HEK293T (cell line): Measurements from ENCODE around the gene IL1RAP.

Experiments
- CTCF ChIA-PET: fragments of 350-600 bp; formaldehyde crosslinking; extraction: SDS; loops from one replicate; lab custom pipeline; 2021; ENCODE audit warnings: antibody characterized with exemption, inconsistent platforms; lab: Yijun Ruan, JAX
- POLR2A ChIA-PET: fragments of 350-600 bp; formaldehyde crosslinking; extraction: SDS; loops from one replicate; lab custom pipeline; 2020; ENCODE audit warnings: antibody characterized with exemption, inconsistent platforms; lab: Yijun Ruan, JAX
- DNase-seq: peaks from one replicate; pipeline ENCODE4 v3.0.0; 2012; ENCODE audit warnings: mixed read lengths; ENCODE audit errors: extremely low spot score
- ARNT ChIP-seq: fragments of 450-650 bp; IDR thresholded peaks from 2 replicates; pipeline ENCODE4 v1.6.1; 2017; ENCODE audit warnings: mild to moderate bottlenecking
- BHLHE40 ChIP-seq: fragments of 450-650 bp; IDR thresholded peaks from 2 replicates; pipeline ENCODE4 v1.6.1; 2016; ENCODE audit warnings: mild to moderate bottlenecking, moderate library complexity, borderline replicate concordance
- CTBP1 ChIP-seq: fragments of 450-650 bp; IDR thresholded peaks from 2 replicates; pipeline ENCODE4 v1.6.1; 2016; ENCODE audit warnings: borderline replicate concordance
- ELF4 ChIP-seq: fragments of 450-650 bp; IDR thresholded peaks from 2 replicates; pipeline ENCODE4 v1.6.1; 2017; ENCODE audit warnings: antibody characterized with exemption
- FOXA1 ChIP-seq: fragments of 450-650 bp; IDR thresholded peaks from 2 replicates; pipeline ENCODE4 v1.6.1; 2016; ENCODE audit warnings: mild to moderate bottlenecking
- FOXK2 ChIP-seq: fragments of 450-650 bp; IDR thresholded peaks from 2 replicates; pipeline ENCODE4 v1.6.1; 2016; ENCODE audit warnings: mild to moderate bottlenecking
- FOXM1 ChIP-seq: fragments of 450-650 bp; IDR thresholded peaks from 2 replicates; pipeline ENCODE4 v1.6.1; 2017; ENCODE audit warnings: mild to moderate bottlenecking, borderline replicate concordance
- HDGF ChIP-seq: fragments of 450-650 bp; IDR thresholded peaks from 2 replicates; pipeline ENCODE4 v1.6.1; 2017; ENCODE audit warnings: antibody characterized with exemption, borderline replicate concordance
- L3MBTL2 ChIP-seq: fragments of 450-650 bp; conservative IDR thresholded peaks from 2 replicates; pipeline ENCODE4 v1.6.1; 2016; ENCODE audit warnings: mild to moderate bottlenecking
- LEF1 ChIP-seq: fragments of 450-650 bp; IDR thresholded peaks from 2 replicates; pipeline ENCODE4 v1.6.1; 2017; ENCODE audit warnings: mild to moderate bottlenecking, borderline replicate concordance
- NFRKB ChIP-seq: fragments of 450-650 bp; IDR thresholded peaks from 2 replicates; pipeline ENCODE4 v1.6.1; 2016; ENCODE audit warnings: mild to moderate bottlenecking, moderate library complexity
- SP1 ChIP-seq: fragments of 450-650 bp; IDR thresholded peaks from 2 replicates; pipeline ENCODE4 v1.6.1; 2017
- SUZ12 ChIP-seq: fragments of 450-650 bp; IDR thresholded peaks from 2 replicates; pipeline ENCODE4 v1.6.1; 2016; ENCODE audit warnings: mild to moderate bottlenecking
- TARDBP ChIP-seq: fragments of 450-650 bp; IDR thresholded peaks from 2 replicates; pipeline ENCODE4 v1.6.1; 2016
- ZNF384 ChIP-seq: fragments of 450-650 bp; IDR thresholded peaks from 2 replicates; pipeline ENCODE4 v1.6.1; 2016
- TF ChIP-seq, protein P1 (sequence below): fragments of 450-650 bp; IDR thresholded peaks from 2 replicates; pipeline ENCODE4 v1.6.1; 2016

IL1RAP gene

GRCh38 chr3:190607021-190607420 is 93.1 kb downstream of the IL1RAP start:
- TF ChIP-seq L3MBTL2 (no peak), LEF1 (no peak), FOXM1 (no peak), BHLHE40 (no peak), HDGF (no peak), FOXA1 (no peak), CTBP1 (no peak), NFRKB (no peak), ZNF384 (no peak), SUZ12 (no peak), FOXK2 (no peak), TARDBP (no peak), ARNT (no peak), ELF4 (no peak), SP1 (no peak)
- TF ChIP-seq, protein P1, sequence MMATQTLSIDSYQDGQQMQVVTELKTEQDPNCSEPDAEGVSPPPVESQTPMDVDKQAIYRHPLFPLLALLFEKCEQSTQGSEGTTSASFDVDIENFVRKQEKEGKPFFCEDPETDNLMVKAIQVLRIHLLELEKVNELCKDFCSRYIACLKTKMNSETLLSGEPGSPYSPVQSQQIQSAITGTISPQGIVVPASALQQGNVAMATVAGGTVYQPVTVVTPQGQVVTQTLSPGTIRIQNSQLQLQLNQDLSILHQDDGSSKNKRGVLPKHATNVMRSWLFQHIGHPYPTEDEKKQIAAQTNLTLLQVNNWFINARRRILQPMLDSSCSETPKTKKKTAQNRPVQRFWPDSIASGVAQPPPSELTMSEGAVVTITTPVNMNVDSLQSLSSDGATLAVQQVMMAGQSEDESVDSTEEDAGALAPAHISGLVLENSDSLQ = no peak

GRCh38 chr3:190608850-190609589 is 95.1 kb downstream of the IL1RAP start:
- POLR2A ChIA-PET = no interaction called here
- DNase-seq = no peak
- TF ChIP-seq, protein P1 = no peak
- TF ChIP-seq HDGF (no peak), ARNT (no peak), FOXA1 (no peak), TARDBP (no peak), BHLHE40 (no peak), ELF4 (no peak), NFRKB (no peak)
- CTCF ChIA-PET = no interaction called here

More at GRCh38 chr3:190607021-190607420, 93.1 kb downstream of the IL1RAP start:
- ChIA-PET CTCF (no interaction called here), POLR2A (no interaction called here)
- DNase-seq = no peak

DNA sequence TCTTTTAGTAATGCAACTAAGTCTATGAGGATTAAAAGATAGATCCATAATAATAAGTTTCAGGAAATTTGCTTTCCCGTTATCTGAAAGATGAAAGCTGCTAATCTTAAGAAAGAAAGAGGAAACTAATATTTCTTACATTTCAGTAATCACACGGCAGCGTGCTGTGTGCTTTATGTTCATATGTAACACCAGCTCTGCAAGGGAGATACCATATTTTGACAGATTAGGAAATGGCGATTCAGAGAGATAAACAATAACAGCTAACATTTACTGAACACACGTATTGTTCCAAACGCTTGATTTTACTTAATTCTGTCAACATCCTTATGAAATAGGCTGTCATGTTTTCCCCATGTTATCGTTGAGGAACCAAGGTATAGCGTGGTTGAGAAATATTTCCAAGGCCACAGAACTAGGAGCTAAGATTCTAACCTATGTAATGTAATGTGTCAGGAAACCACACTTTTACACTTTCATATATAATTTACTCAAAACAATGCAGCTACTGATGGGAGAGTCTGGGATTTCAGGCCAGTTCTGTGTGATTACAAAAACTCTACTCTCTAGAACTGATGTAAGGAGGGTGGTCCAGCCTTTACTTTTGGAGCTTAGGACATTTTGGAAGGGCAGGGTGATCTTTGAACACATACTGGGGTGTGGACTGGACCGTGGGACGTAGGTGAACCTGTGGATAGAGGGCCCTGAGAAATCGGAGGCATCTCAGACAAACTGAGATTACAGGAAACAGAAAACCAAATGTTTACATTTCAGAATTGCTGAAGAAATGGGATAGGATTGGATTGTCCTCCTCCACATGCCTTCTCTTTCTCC is 100.6 kb downstream of the IL1RAP start:
- ChIA-PET CTCF (no interaction called here), POLR2A (interaction anchor here (0.6 kb wide), 1 partner anchor 41 kb away, joined by 3 read pairs; no protein-coding TSS in a partner anchor)
- no peak for TF ChIP-seq SP1
- TF ChIP-seq LEF1 = no peak
- no peak for TF ChIP-seq ZNF384
- no peak for DNase-seq

DNA sequence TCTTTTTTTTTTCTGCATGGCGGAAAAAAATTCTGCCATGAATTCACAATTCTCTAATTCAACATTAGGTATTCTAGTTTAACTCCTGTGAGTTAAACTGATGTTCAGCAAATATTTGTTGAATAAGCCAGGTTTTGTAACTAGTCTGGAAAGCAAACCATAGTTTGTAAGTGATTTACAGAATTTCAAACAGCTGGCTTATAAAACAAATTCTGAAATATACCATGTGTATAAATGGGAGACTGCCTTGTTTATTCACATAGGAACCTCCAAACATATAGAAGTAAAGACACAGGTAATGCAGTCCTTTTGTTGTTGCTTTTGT is 101.1 kb downstream of the IL1RAP start:
- no peak for DNase-seq
- ChIA-PET CTCF (no interaction called here), POLR2A (no interaction called here)
- TF ChIP-seq NFRKB (no peak), LEF1 (no peak), SP1 (no peak), ZNF384 (no peak), ELF4 (no peak), ARNT (no peak), SUZ12 (no peak), TARDBP (no peak), FOXA1 (no peak), FOXM1 (no peak), FOXK2 (no peak), CTBP1 (no peak), HDGF (no peak), L3MBTL2 (no peak), BHLHE40 (no peak)
- TF ChIP-seq, protein P1 = no peak

DNA sequence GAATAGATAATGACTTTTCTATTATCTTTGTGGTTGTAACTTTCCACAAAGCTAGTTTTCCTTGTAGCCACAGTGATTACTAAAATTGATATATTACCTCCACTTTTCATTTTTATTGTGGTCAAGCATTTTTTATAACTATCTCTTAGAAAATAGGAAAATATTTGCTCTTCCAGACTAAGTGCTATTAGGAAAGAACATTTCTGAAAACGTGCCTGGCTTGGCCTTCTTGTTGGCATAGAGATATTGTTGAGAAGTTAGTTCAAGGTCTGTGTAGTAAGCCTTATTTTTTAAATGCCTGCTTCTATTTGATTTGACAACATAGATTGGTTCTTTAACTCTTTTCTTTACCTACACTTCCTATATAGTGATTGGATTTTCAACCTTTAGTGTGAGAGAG is 101.7 kb downstream of the IL1RAP start:
- ChIA-PET CTCF (no interaction called here), POLR2A (no interaction called here)
- TF ChIP-seq HDGF (no peak), FOXA1 (no peak), BHLHE40 (no peak), FOXM1 (no peak), ZNF384 (no peak), ARNT (no peak), ELF4 (no peak), SUZ12 (no peak), LEF1 (no peak), NFRKB (no peak), TARDBP (no peak), CTBP1 (no peak), SP1 (no peak), FOXK2 (no peak), L3MBTL2 (no peak)
- TF ChIP-seq, protein P1 = no peak
- DNase-seq = no peak
